HG02852 (cell line): ENCODE measurements around the gene ABCC5.

Source experiments
- ATAC-seq: cut with Tn5 transposase; IDR thresholded peaks from one replicate; pipeline ENCODE4 v1.9.1; 2021; ENCODE audit warnings: mild to moderate bottlenecking, moderate library complexity; ENCODE audit not compliant: unreplicated experiment

The ABCC5 gene

DNA sequence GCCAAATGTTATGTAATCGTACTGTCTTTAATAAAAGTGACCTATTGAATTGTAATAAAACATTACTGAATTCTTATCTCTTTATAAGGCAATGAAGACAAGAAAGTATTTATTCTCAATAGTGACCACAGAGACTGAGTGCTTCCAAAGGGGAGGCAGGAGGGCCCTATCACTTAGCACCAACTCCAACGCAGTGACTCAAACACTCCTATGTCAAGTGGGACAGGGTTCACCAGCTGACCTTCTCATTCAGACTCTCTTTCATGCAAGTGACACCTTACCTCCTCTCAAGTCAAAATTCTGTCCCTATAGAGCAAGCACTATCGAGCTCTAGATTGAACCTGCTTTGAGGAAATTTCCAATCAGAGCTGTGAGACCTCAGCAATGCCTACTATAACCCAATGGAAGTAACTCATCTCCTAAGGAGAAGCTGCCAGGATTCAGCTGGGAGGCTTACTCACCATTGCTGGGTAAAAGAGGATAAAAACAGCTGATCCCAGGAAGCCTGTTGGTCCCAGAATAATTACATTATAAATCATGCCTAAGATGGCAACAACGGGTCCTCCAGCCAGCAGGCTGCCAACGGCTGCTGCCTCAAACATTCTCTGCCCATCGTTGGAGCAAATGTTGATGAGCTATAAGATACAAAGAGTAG, 35.6 kb downstream of the ABCC5 start:
- no peak for ATAC-seq

DNA sequence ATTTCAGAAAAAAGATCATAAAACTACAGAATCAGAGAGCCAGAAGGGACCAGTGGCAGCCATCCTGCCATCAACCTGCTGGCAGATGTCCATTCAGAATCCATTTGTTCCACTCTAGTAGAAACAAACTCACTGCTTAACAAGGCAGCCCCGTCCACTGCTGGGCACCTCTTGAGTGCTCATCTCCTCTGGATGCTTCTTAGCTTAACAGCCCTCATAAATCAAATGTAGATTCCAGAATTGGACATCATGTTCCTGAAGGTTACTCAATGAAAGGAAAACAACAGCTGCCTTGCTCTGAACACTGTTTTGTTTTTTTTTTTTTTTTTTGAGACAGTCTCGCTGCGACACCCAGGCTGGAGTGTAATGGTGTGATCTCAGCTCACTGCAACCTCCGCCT, 37.3 kb downstream of the ABCC5 start:
- ATAC-seq, result no peak

DNA sequence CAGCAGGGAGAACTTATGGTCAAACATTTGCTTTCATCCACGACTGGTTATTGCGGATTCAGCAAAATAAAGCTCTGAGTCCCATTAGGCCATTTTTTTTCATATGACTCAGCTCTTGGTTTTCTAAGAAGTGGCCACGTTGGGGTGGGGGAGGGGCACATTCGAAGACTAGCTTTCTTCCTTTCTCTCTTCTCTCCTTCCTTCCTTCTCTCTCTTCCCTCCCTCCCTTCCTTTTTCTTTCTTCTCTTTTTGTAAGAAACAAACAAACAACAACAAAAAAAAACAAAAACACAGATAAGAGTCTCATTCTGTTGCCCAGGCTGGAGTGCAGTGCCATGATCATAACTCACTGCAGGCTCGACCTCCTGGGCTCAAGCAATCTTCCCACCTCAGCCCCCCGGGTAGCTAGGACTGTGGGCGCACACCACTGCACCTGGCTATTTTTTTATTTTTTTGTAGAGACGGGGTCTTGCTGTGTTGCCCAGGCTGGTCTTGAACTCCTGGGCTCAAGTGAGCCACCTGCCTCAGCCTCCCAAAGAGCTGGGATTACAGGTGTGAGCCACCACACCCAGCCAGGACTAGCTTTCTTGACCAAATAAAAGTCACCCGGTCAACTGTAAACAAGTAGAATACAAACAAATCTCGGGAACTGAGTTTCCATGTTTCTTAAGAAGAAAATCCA, 41.6 kb downstream of the ABCC5 start:
- ATAC-seq, result no peak

DNA sequence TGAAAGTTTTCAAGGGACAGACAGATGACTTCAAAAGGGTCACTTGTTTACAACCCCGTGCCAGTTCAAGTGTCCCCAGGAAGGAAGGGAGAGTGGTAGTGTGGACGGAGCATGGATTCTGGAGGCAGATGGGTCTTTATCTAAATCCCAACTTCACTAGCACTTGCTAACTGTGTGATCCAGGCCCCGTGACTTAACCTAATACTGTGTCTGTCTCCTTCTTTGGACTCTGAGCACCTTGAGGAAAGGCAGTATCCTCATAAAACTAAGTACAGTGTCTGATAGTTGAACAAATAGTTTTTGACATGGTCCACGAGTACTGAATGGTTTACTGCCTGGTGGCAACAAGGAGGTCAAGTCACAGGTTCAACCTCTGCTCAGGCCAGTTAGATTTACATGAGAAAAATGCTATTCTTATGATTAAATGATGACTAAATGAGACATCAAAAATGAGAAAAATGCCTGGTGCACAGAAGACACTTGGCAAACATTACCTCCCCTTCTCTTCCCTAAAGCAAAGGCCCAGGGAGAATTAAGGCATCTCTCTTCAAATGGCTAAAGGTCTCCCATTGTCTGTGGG, 48.9 kb downstream of the ABCC5 start:
- no peak for ATAC-seq

DNA sequence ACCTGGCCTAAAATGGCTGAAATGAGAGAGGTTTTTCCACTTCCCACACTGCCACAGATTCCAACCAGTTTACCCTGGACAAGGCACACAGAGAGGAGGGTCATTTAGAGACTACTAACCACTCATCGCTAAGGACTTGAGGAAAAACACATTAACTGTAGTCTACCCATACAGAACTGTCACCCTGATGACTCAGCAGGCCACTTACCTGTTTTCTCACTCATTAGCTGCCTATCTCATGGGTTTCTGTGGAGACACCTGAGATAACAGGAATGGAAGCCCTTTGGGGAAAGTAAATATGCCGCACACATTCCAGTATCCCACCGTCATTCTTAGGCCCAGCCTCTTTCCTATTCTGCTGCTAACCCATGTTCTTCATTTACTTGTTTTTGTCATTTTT, 50.0 kb downstream of the ABCC5 start:
- ATAC-seq, result no peak

DNA sequence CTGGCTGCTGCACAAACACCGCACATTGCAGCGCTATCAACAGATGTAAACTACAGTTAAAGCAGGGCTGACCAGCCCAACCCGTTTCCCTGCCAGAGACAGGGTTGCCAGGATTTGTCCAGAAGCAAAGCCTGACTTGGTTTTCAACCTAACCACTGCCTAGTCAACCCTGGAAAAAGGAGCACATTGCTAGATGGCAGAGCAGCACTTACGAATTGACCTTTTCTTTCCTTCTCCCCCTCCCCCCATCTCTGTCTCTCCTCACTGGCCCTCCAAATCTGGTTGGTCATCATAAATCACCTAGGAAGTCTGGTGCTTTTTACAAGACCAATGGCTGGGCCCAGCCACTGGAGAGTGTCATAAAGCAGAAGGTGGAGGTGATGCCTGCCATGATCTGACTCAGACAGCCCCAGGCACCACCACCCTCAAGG, 51.3 kb downstream of the ABCC5 start:
- ATAC-seq, result no peak

DNA sequence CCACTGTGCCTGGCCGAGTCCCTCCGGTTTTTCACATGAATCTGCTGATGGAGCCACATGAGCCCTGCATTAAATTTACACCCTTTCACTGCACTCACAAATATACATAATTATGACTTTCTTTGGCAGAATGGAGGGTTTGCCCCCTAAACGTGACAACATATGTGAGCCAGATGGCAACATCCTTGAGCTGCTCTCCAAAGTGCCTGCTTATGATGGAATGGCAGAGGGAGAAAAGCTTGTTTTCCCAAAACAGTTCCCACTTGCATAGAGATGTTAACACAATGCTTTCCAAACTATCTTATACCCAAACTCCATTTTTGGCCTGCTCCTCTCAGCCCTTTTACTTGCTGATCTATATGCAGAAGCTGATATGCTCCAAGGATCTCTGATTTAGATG, 54.9 kb downstream of the ABCC5 start:
- no peak for ATAC-seq

DNA sequence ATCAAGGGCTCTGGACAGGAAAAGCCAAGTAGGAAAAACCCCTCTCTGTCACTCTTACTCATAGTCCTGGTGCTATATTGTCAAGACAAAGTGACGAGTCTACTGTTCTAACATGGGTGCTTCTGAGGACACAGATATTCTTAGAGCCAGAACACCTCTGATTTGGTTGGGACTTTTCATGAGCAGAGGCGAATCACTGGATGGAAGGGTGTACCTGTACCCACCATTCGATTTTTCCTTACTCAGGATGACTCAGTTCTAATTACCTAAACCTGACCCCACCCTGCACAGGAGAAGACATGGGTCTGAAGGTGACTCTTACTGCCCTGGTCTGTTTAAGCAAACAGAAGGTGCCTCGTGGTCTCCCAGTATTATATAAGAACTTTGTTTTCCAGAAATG, 58.5 kb downstream of the ABCC5 start:
- ATAC-seq, result no peak

DNA sequence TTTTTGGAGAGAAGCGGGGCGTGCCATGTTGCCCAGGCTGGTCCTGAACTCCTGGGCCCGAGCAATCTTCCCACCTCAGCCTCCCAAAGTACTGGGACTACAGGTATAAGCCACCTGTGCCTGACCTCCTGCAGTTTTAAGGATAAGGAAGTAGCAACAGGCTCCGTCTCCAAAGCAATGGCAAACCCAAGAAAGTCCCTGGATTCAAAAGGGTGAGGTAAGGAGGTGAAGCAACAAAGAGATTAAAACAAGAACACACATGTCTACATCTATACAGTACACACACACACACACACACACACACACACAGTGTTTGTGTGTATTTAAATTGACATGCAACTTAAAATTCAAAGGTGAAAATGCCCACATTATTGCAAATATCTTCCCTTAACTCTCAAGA, 58.9 kb downstream of the ABCC5 start:
- ATAC-seq, result no peak

DNA sequence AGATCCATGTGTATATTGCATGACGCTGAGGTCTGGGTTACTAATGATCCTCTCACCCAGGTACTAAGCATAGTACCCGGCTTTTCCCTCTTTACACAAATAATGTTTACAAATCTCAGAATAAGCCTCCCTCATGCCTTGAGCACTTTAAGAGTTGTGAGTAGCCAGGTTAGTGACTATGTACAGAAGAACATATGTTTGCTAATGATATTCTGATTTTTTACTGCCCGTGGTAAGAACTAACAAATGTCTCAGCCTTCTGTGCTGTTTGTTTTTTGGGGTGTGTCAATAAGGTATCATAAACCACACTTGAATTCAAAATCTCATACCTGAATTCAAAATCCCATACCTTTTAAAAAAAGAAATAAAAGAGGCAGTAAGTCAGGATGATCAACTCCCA, 59.5 kb downstream of the ABCC5 start:
- ATAC-seq, result no peak

DNA sequence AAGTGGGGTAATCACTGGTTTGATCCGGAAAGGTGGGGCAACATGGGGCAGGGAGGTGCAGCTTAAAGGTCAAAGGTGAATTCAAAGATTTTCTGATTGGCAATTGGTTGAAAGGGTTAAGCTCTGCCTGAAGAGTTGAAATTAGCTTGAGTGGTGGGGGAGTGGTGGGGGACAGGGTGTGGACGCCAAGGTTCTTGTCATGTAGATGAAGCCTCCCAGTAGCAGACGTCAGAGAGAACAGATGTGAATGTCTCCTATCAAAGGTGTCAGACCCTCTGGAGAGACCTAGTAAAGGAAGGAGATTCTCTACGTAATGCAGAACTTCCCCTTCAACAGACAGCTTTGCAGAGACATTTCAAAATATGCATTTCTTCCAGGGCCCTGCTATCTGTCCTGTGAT, 62.8 kb downstream of the ABCC5 start:
- ATAC-seq, result no peak

DNA sequence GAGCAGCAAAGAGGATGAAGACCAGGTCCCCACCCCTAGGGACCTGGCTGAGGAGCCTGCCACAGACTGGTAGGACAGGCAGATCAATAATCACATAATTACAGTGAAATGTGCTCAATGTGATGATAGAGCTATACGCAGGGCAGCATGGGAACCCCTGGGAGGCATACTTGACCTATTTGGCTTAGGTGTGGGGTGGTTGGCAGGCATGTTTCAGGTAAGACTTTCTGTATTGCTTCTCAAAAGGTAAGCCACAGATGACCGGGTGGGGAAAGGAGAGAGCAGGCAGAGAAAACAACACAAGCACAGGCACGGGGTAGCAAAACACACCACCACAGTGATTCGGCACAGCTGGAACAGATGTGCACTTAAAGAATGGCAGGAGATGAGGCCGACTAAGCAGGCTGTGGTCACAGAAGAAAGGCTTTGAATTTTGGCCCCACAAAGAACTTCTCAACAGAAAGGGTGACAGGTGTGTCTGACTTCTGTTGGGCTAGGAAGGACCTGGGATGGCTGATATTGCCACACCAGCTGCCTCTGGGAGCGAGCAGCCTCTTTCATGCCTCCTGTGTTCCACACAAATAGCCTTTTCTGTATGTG, 64.1 kb downstream of the ABCC5 start:
- ATAC-seq, result no peak

DNA sequence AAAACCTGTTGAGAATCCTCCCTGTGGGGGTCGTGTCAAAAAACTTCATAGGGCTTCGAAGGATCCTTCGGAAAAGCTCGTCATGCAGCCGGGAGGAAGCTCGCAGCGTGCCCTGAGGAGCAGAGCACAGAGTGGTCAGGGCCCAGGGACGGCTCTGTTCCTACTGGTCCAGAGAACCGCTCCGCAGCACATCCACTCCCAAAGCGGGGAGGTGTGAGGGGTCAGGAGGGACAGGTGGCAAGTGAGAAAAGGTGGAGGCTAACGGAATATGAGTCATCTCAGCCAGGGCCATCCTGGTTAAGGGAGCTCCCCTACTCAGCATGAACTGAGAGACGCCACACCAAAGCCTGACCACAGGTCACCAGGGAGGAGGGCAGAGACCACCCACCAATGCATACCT, 66.2 kb downstream of the ABCC5 start:
- ATAC-seq, result no peak

DNA sequence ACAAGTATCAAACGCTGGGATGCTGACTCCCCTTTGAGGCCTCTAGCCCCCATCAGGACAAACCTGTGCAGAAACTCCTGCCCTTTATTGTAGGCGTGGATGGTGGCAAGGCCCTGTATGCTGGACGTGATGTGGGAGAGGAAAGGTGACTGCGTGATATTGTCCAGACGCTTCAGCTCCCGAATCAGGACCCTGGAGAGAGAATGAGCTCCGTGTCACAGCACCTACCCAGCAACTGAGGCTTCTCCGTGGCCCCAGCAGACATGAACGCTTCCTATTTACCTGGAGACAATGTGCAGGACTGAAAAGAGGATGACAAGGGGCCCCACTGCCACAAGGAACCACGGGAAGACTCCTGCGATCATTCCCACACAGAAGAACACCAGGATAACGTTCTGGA, 68.0 kb downstream of the ABCC5 start:
- ATAC-seq, result no peak

DNA sequence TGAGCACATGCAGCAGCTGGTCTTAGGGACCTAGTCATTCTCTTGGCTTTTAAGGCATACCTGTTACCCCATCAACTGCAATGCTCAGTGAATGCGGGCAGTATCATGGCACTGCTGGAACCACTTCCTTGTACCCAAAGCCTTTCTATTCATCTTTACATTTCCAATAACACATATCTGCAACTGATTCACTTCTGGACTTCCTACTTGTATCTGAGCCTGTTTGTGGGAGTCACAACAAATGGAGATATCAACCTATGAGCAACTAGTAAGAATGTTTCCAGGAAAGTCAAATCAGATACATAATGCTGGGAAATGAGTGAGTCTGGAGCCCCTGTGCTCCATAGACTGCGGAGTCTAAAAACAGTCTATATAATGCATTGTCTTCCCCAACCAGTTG, 71.6 kb downstream of the ABCC5 start:
- ATAC-seq, result no peak

DNA sequence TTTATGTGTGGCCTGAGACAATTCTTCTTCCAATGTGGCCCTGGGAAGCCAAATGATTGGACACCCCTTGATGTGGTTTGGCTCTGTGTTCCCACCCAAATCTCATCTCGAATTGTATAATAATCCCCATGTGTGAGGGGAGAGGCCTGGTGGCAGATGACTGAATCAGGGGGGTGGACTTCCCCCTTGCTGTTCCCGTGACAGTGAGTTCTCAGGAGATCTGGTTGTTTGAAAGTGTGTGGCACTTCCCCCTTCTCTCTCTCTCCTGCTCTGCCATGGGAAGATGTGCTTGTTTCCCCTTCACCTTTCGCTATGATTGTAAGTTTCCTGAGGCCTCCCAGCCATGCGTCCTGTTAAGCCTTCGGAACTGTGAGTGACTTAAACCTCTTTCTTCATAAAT, 72.9 kb downstream of the ABCC5 start:
- no peak for ATAC-seq

DNA sequence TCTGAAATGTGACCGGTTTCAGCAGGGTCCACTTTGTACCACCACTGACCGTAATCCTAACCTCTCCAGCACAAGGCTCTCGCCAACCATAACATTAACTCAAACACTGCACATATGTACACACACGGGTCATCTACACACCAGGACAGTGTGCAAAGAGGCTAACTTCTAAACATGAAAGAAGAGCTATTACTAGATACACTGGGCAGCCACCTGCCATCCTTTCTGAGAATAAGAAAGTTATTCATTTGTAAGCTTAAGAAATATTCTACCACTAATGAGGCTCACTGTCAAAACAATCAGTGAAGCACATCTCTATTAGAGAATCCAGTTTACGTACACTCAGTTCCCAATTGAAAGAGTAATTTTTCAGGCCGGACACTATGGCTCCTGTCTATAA, 73.9 kb downstream of the ABCC5 start:
- ATAC-seq, result no peak

DNA sequence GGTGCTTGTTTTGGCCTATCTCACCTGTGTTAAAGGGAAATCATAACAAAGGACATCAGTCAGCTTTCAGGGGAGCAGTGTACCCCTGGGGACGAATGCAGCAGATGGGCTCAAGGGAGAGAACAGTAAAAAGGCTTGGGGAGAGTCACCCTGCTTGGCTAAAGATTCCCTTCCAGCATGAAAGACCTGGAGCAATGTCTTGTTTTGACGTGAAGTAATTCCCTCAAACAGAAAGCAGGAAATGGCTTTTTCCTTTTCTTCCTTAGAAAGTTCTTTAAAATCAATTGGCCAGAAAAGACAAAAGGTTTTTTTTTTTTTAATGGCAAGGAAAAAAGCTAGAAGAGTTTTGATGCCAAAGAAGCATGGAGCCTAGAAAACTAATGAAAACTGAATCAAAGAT, 76.5 kb downstream of the ABCC5 start:
- no peak for ATAC-seq

DNA sequence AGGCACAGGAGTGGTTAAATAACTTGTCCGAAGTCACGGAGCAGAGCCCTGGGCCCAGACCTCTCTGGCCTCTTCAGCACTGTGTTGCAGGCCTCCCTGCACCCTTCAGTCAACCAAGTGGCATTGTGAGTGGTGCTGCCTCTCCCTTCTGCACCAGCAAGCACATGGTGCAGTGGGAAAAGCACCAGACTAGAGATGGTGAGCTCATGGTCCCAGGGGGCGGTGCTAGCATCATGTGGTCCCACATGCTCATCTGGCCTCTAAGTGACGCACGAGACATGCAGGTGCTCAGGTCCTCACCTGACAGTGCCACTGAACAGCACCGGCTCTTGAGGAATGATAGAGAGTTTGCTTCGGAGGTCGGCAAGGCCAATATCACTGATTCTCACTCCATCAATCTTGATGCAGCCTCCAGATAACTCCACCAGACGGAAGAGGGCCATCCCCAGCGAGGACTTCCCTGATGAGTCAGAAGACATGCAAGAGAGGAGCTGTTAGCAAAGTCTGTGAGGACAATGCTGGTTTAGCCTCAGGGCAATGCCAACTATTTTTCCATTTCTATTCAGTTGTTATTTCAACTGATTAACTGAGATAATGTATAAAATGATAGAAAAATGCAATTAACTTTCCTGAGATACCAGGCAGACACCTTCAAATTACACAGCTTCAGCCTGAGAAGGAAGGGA, 79.9 kb downstream of the ABCC5 start:
- no peak for ATAC-seq

DNA sequence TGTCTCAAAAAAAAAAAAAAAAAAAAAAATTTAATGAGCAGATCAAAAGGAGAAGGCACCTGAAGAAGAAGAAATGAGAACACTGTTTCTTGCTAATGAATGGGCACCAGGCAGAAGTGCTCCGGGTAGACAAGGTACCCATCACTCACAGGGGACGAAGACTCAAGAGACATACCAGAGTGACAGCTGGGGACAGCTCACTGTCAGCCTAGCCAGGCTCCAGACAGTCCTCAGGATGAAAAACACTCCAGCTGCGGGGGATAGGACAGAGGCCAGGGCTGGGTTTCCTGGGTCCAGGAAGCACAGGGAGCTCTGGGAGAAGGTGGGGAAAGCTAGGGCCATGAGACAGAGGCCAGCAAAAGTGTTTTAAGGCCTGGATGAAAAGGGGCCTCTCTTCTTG, 84.5 kb downstream of the ABCC5 start:
- ATAC-seq, result no peak

DNA sequence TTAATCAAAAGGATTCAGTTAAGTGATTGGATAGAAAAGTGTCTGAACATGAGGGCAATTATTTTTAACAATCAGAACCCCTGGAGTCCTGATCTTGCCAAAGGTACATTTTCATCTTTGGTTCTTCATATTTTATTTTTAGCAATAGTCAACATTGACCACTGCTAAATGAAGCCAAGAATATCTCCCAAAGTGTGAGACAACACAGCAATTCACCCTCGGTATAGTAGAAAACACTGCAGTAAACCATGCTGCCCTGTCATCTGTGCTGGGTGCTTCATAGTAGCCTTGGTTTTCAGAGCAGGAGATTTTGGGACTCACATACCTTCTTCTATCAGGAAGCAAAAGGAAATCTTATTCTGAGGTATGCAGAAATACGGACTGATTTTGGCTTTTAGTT, 85.8 kb downstream of the ABCC5 start:
- no peak for ATAC-seq

DNA sequence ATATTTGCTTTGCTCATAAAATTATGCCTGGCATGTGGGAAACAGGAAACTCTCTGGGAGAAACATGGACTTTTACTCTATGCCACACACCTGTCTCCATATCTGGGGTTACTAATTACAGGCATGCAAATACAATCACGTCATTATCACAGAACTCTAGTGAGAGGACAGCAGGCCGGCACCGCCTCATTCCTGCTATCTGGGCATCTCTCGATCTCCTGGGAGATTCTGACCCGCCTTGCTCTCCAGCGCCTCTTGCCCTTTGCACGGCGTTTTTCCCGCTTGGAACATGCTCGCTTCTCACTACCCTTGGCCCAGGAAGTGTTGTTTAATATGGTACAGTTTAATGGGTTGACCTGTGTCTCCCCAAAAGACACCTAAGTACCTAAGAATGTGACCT, 87.6 kb downstream of the ABCC5 start:
- ATAC-seq, result no peak
